ENCODE measurements around the gene PADI2.

Gene PADI2

GRCh38 chr1:17158961-17159360 lies 39.7 kb upstream of the PADI2 start:
- no peak overlapping the region for H3K27ac Mint-ChIP-seq
- no peak for TF ChIP-seq CTCF (IDR thresholded peaks at IDR 0.05; ENCODE audit: unreplicated experiment in 3 of 3)
- peaks cover 30% of the 10 kb centered on the region for H3K9me3 Mint-ChIP-seq
- H3K4me3 Mint-ChIP-seq, result no peak overlapping the region
- H3K4me1 Mint-ChIP-seq, result no peaks in the 10 kb centered on the region
- no peaks in the 10 kb centered on the region for H3K36me3 Mint-ChIP-seq (ENCODE audit: low read depth)
- H3K27me3 Mint-ChIP-seq (ENCODE audit: low read depth), result peaks cover 7% of the 10 kb centered on the region

GRCh38 chr1:17156108-17156507 lies 36.9 kb upstream of the PADI2 start:
- H3K9me3 Mint-ChIP-seq, result peaks cover 48% of the 10 kb centered on the region
- TF ChIP-seq CTCF (IDR thresholded peaks at IDR 0.05; ENCODE audit: unreplicated experiment in 3 of 3), result no peak

GRCh38 chr1:17155257-17155920 lies 36.1 kb upstream of the PADI2 start:
- H3K27me3 Mint-ChIP-seq (ENCODE audit: low read depth), result no peaks in the 10 kb centered on the region
- no peak for TF ChIP-seq CTCF (IDR thresholded peaks at IDR 0.05; ENCODE audit: unreplicated experiment in 3 of 3)
- peaks cover 52% of the 10 kb centered on the region for H3K9me3 Mint-ChIP-seq
- no peak overlapping the region for H3K27ac Mint-ChIP-seq
- no peak overlapping the region for H3K4me3 Mint-ChIP-seq
- H3K4me1 Mint-ChIP-seq, result no peaks in the 10 kb centered on the region
- no peaks in the 10 kb centered on the region for H3K36me3 Mint-ChIP-seq (ENCODE audit: low read depth)

More at GRCh38 chr1:17156108-17156507, 36.9 kb upstream of the PADI2 start:
- Mint-ChIP-seq H3K27me3 (ENCODE audit: low read depth) (no peaks in the 10 kb centered on the region), H3K4me3 (no peak overlapping the region), H3K27ac (no peak overlapping the region), H3K4me1 (no peaks in the 10 kb centered on the region), H3K36me3 (ENCODE audit: low read depth) (no peaks in the 10 kb centered on the region)

GRCh38 chr1:17149771-17150170 lies 30.5 kb upstream of the PADI2 start:
- TF ChIP-seq CTCF (IDR thresholded peaks at IDR 0.05; ENCODE audit: unreplicated experiment in 3 of 3), result no peak
- Mint-ChIP-seq H3K27me3 (ENCODE audit: low read depth) (peaks cover 9% of the 10 kb centered on the region), H3K9me3 (peaks cover 33% of the 10 kb centered on the region), H3K4me3 (no peak overlapping the region), H3K36me3 (ENCODE audit: low read depth) (no peaks in the 10 kb centered on the region), H3K4me1 (no peaks in the 10 kb centered on the region), H3K27ac (no peak overlapping the region)

- Mint-ChIP-seq H3K4me1 (no peaks in the 10 kb centered on the region), H3K4me3 (no peak overlapping the region)
These were observed 29.8 kb upstream of the PADI2 start for GRCh38 chr1:17148950-17149608.

More at GRCh38 chr1:17148950-17149608, 29.8 kb upstream of the PADI2 start:
- Mint-ChIP-seq H3K27ac (no peak overlapping the region), H3K9me3 (peaks cover 26% of the 10 kb centered on the region), H3K27me3 (ENCODE audit: low read depth) (peaks cover 9% of the 10 kb centered on the region), H3K36me3 (ENCODE audit: low read depth) (no peaks in the 10 kb centered on the region)
- no peak for TF ChIP-seq CTCF (IDR thresholded peaks at IDR 0.05; ENCODE audit: unreplicated experiment in 3 of 3)

Data from nephron (organoid).